DND-41 (cell line): Measurements from ENCODE around the gene STK16.

ENCODE experiments used
- EZH2 ChIP-seq: IDR thresholded peaks from 3 replicates; pipeline ENCODE4 v1.6.1; 2012; ENCODE audit warnings: borderline replicate concordance, low read depth, mild to moderate bottlenecking, moderate library complexity, low read length, inconsistent platforms; ENCODE audit not compliant: severe bottlenecking
- TF ChIP-seq, protein P1 (sequence below): IDR thresholded peaks from 2 replicates; pipeline ENCODE4 v1.5.1; 2012; ENCODE audit warnings: borderline replicate concordance, low read length, moderate library complexity, mild to moderate bottlenecking; ENCODE audit not compliant: poor library complexity, severe bottlenecking; ENCODE audit errors: extremely low read depth

DNA sequence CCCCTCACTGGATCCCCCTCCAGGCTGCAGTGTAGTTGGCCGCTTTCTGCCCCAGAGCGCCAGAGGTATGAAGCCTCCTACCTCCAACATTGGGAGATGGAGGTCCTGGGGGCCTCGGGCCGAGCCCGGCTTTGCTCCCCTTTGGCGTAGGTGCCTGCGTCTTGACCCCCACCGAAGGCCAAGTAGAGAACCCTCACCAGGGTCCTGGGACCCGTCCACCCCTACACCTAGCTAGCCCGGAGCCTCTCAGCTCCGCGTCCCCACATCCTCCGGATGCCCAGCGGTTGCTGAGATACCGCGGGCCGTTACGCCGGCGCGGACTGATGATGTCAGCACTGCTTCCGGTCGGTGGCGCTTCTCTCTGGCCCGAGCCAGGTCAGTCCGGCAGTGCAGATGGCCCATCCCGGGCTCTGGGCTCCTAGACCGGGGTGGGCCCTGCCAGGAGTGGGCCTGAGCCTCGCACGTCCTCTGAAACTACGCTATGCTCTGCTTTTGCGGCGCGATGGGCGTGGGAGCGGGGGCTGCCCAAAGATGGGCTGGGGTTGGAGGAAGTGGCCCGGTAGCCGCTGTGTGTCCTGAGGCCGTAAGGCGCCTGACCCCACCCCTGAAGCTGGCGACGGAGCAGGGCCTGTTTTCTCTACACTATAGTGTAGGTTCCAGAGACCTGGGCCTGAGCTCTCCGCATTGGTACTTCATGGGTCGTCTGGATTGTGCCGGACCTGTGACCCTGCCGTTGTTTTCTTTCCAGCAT is at the start of gene STK16, which contains the start of gene GLB1L:
- TF ChIP-seq, protein P1, sequence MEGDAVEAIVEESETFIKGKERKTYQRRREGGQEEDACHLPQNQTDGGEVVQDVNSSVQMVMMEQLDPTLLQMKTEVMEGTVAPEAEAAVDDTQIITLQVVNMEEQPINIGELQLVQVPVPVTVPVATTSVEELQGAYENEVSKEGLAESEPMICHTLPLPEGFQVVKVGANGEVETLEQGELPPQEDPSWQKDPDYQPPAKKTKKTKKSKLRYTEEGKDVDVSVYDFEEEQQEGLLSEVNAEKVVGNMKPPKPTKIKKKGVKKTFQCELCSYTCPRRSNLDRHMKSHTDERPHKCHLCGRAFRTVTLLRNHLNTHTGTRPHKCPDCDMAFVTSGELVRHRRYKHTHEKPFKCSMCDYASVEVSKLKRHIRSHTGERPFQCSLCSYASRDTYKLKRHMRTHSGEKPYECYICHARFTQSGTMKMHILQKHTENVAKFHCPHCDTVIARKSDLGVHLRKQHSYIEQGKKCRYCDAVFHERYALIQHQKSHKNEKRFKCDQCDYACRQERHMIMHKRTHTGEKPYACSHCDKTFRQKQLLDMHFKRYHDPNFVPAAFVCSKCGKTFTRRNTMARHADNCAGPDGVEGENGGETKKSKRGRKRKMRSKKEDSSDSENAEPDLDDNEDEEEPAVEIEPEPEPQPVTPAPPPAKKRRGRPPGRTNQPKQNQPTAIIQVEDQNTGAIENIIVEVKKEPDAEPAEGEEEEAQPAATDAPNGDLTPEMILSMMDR, result no peak
- no peak for TF ChIP-seq EZH2
